HepG2 (cell line): ENCODE results near the gene DNMT3B. TPM values are rescaled to one million over a fixed set of nuclear protein-coding genes. Genes with fewer than 3 reads are reported as not detected.
A peak's percentile ranks its signal among the peaks of the same experiment; 100 is the strongest.

Experiments used
- ATAC-seq: fragments of 200-7000 bp; cut with Tn5 transposase; 3 replicates; pipeline ENCODE4 v1.9.1; 2020; ENCODE audit warnings: mild to moderate bottlenecking, moderate library complexity
- BruUV-seq: library from RNA; stranded (reverse); fragments of 400-500 nt; replicated peaks from 2 replicates; lab custom pipeline; 2021; lab: Mats Ljungman, UMichigan
- CTCF ChIA-PET: fragments of 300-600 bp; formaldehyde crosslinking; extraction: SDS; loops from one replicate; lab custom pipeline; 2021; ENCODE audit warnings: low total read pairs, inconsistent platforms, low intra/inter-chr PET ratio; lab: Yijun Ruan, JAX
- POLR2A ChIA-PET: fragments of 350-600 bp; sonication (Branson Sonifier 250); formaldehyde crosslinking; loops from one replicate; lab custom pipeline; 2020; ENCODE audit warnings: antibody characterized with exemption, inconsistent platforms; lab: Yijun Ruan, JAX
- DNase-seq: peaks from one replicate; pipeline ENCODE4 v3.0.0-alpha.2; 2015; ENCODE audit warnings: low spot score
- FAIRE-seq: peaks from 3 replicates; lab custom pipeline; 2011; peaks lifted over from hg19 to GRCh38; lab: Jason Lieb, UNC
- H2AFZ ChIP-seq: one replicate; pipeline ENCODE4 v1.6.1; 2011; ENCODE audit warnings: low read length, inconsistent platforms
- H3K27ac ChIP-seq: fragments of 300-600 bp; 3 replicates; pipeline ENCODE4 v1.8.0; 2011; ENCODE audit warnings: mixed run types, mild to moderate bottlenecking, mixed read lengths, low read length, inconsistent platforms; ENCODE audit not compliant: insufficient read depth; ENCODE audit errors: extremely low read length
- H3K27me3 ChIP-seq, 2 experiments: fragments of 200-600 bp in 1 of 2; 2 replicates in 1 of 2; 3 replicates in 1 of 2; pipeline versions ENCODE4 v1.6.0 to v1.8.0; 2011; ENCODE audit warnings: low read length in 2 of 2, mild to moderate bottlenecking in 2 of 2, moderate library complexity in 2 of 2, inconsistent platforms in 1 of 2; ENCODE audit not compliant: insufficient read depth in 2 of 2, control insufficient read depth in 1 of 2
- H3K36me3 ChIP-seq, 2 experiments: fragments of 200-600 bp in 1 of 2; replicated peaks in 1 of 2; 2 replicates in 1 of 2; 3 replicates in 1 of 2; pipeline versions ENCODE4 v1.5.1 to v1.8.0; 2011; ENCODE audit warnings: low read length in 2 of 2, inconsistent platforms in 1 of 2; ENCODE audit not compliant: insufficient read depth in 2 of 2, control insufficient read depth in 1 of 2
- H3K4me1 ChIP-seq: 2 replicates; pipeline ENCODE4 v1.5.1; 2012; ENCODE audit warnings: low read length, inconsistent platforms; ENCODE audit not compliant: insufficient read depth
- H3K4me2 ChIP-seq: 2 replicates; pipeline ENCODE4 v1.6.0; 2011; ENCODE audit warnings: low read depth, low read length, inconsistent platforms
- H3K4me3 ChIP-seq, 3 experiments: fragments of 200-600 bp in 1 of 3; sonication (generic), shearing (Covaris generic) in 1 of 3; replicated peaks in 1 of 3; 2 replicates each; pipeline ENCODE4 v1.5.1; 2011 to 2016; ENCODE audit warnings: low read length in 3 of 3, inconsistent platforms in 2 of 3, low read depth in 2 of 3, mild to moderate bottlenecking in 2 of 3, control low read depth in 1 of 3, mixed read lengths in 1 of 3; ENCODE audit not compliant: insufficient read depth in 1 of 3
- H3K79me2 ChIP-seq: one replicate; pipeline ENCODE4 v1.6.1; 2011; ENCODE audit warnings: low read length, inconsistent platforms; ENCODE audit not compliant: insufficient read depth
- H3K9ac ChIP-seq: 2 replicates; pipeline ENCODE4 v1.6.0; 2011; ENCODE audit warnings: mild to moderate bottlenecking, low read depth, low read length, inconsistent platforms; ENCODE audit not compliant: insufficient read depth
- H3K9me3 ChIP-seq: 2 replicates; pipeline ENCODE4 v1.5.1; 2012; ENCODE audit warnings: mild to moderate bottlenecking, low read length
- H4K20me1 ChIP-seq: 2 replicates; pipeline ENCODE4 v1.6.0; 2011; ENCODE audit warnings: inconsistent platforms, mild to moderate bottlenecking, low read length, moderate library complexity; ENCODE audit not compliant: insufficient read depth
- CCDC6 ChIP-seq: sonication (generic); formaldehyde crosslinking; IDR thresholded peaks from 2 replicates; pipeline ENCODE4 v1.8.1; 2022; ENCODE audit warnings: mild to moderate bottlenecking, missing genetic modification reagents, moderate library complexity
- EP300 ChIP-seq, 3 experiments: sonication (generic) in 1 of 3; formaldehyde crosslinking in 1 of 3; IDR thresholded peaks; 2 replicates each; pipeline versions ENCODE4 v1.5.1 to v1.6.1; 2011 to 2020; ENCODE audit warnings: low read depth in 2 of 3, low read length in 2 of 3, borderline replicate concordance in 1 of 3, improper control_type of control experiment in 1 of 3, mild to moderate bottlenecking in 1 of 3, missing genetic modification reagents in 1 of 3, moderate library complexity in 1 of 3
- FOSL2 ChIP-seq: sonication (generic); formaldehyde crosslinking; IDR thresholded peaks from 2 replicates; pipeline ENCODE4 v1.4.0; 2020; ENCODE audit warnings: missing genetic modification reagents
- MAFF ChIP-seq: IDR thresholded peaks from 2 replicates; pipeline ENCODE4 v1.6.1; 2011; ENCODE audit warnings: low read depth, low read length, improper control_type of control experiment
- MAFG ChIP-seq: sonication (generic); formaldehyde crosslinking; IDR thresholded peaks from 2 replicates; pipeline ENCODE4 v1.5.1; 2020; ENCODE audit warnings: mild to moderate bottlenecking, missing genetic modification reagents
- MAFK ChIP-seq, 2 experiments: IDR thresholded peaks in 1 of 2; conservative IDR thresholded peaks in 1 of 2; 2 replicates each; pipeline ENCODE4 v1.6.1; 2011; ENCODE audit warnings: improper control_type of control experiment in 2 of 2, low read length in 2 of 2
- NFE2L2 ChIP-seq: fragments of 150-350 bp; IDR thresholded peaks from 2 replicates; pipeline ENCODE4 v1.6.1; 2014; ENCODE audit warnings: low read length
- PRMT3 ChIP-seq: sonication (generic); formaldehyde crosslinking; IDR thresholded peaks from 2 replicates; pipeline ENCODE4 v1.8.1; 2022; ENCODE audit warnings: low read depth, mild to moderate bottlenecking, moderate library complexity, missing genetic modification reagents, borderline replicate concordance
- ZMYM3 ChIP-seq: sonication (generic); formaldehyde crosslinking; IDR thresholded peaks from 2 replicates; pipeline ENCODE4 v1.5.1; 2020; ENCODE audit warnings: mild to moderate bottlenecking, missing genetic modification reagents
- ZNF577 ChIP-seq: sonication (generic); formaldehyde crosslinking; IDR thresholded peaks from 2 replicates; pipeline ENCODE4 v1.4.0; 2020; ENCODE audit warnings: mild to moderate bottlenecking, low read depth, missing genetic modification reagents, borderline replicate concordance
- ZNF720 ChIP-seq: sonication (generic); formaldehyde crosslinking; IDR thresholded peaks from 2 replicates; pipeline ENCODE4 v1.4.0; 2020; ENCODE audit warnings: missing genetic modification reagents
- ZNF766 ChIP-seq: sonication (generic); formaldehyde crosslinking; IDR thresholded peaks from 2 replicates; pipeline ENCODE4 v1.5.0; 2020; ENCODE audit warnings: missing genetic modification reagents, borderline replicate concordance
- ZNF768 ChIP-seq: sonication (generic); formaldehyde crosslinking; IDR thresholded peaks from 2 replicates; pipeline ENCODE4 v1.4.0; 2020; ENCODE audit warnings: missing genetic modification reagents
- WGBS: methylation state at CpG from one replicate; pipeline ENCODE4 v1.1.6; 2017; ENCODE audit warnings: low lambda C conversion rate; 5-methylcytosine and 5-hydroxymethylcytosine counted together
- in situ Hi-C: cut with HindIII; loops from 2 replicates; pipeline ENCODE4 v1.10.0; 2017; ENCODE audit warnings: low pct_unique_long_range_greater_than_20kb; ENCODE audit not compliant: extremely low pct_ligation_motif_present
- intact Hi-C: fragments of 100-400 bp; cut with micrococcal nuclease; formaldehyde crosslinking; loops from one replicate; pipeline ENCODE4 v1.10.0; 2022; ENCODE audit not compliant: unreplicated experiment
- polyA plus RNA-seq, 8 experiments: library from polyadenylated mRNA; depleted of rRNA in 3 of 8; stranded (reverse) in 7 of 8; unstranded in 1 of 8; fragments of >200 nt; fragmentation: Illumina TruSeq in 4 of 8; extraction: Trizol in 4 of 8; gene quantifications; 2 replicates each; pipeline versions ENCODE4 v1.2.1 to v1.2.3, GENCODE V29; 2011 to 2016; ENCODE audit warnings: low read depth in 4 of 8, missing spikeins in 1 of 8, mixed read lengths in 1 of 8; ENCODE audit not compliant: insufficient read depth in 1 of 8
- total RNA-seq, 5 experiments: library from RNA; depleted of rRNA; stranded (reverse); fragments of >200 nt; fragmentation: Illumina TruSeq; extraction: Trizol; gene quantifications; 2 replicates each; pipeline ENCODE4 v1.2.3, GENCODE V29; 2016; ENCODE audit warnings: low read depth in 1 of 5
- TF ChIP-seq, protein P1 (sequence below): sonication (generic); formaldehyde crosslinking; IDR thresholded peaks from 2 replicates; pipeline ENCODE4 v1.5.0; 2020; ENCODE audit warnings: mild to moderate bottlenecking, missing genetic modification reagents, borderline replicate concordance

Gene DNMT3B
- total and polyA plus RNA-seq, 2 of the 13 experiments (the other 11 are each of a cell fraction or from before 2014, with no cell fraction given), result 3.8 to 13.9 TPM

DNA sequence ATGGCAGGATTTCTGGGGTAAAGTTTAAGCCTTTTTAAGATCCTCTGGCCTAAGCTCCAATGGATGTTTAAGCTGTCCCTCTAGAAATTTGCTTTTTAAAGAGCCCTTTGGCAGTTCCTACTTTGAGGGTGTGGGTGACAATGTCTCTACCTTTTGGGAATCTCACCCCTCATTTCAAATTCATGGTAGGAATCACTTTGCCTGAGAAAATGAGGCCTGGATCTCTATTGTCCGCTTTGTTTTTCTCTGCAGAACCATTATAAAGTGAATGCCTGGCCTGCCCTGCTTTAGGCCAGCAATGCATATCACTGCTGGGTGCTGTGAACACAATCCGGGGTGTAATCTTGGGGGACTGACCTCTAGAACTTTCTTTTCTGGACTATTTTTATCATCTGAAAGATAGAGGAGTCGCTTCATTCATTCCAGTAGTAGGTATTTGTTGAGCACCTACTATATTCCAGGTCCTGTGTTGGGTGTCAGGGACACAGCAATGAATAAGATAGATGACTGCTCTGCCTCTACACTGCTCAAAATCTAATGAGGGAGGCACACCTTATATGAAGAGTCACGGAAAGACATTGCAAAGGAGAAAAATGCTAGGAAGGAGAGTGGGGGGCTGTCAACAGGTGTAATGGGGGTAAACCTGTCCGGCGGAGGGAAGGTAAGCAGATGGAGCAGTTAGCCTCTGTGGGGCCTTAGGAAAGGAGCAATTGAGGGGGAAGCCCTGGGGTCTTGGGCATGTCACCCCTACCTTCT, 10.3 kb upstream of the DNMT3B start (continued):
- TF ChIP-seq, protein P1, sequence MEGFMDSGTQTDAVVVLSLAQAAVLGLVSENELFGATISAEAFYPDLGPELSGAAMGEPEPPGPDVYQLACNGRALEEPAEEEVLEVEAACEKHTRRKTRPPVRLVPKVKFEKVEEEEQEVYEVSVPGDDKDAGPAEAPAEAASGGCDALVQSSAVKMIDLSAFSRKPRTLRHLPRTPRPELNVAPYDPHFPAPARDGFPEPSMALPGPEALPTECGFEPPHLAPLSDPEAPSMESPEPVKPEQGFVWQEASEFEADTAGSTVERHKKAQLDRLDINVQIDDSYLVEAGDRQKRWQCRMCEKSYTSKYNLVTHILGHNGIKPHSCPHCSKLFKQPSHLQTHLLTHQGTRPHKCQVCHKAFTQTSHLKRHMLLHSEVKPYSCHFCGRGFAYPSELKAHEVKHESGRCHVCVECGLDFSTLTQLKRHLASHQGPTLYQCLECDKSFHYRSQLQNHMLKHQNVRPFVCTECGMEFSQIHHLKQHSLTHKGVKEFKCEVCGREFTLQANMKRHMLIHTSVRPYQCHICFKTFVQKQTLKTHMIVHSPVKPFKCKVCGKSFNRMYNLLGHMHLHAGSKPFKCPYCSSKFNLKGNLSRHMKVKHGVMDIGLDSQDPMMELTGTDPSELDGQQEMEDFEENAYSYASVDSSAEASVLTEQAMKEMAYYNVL (CRISPR knock-in tag), result no peak

- no TSS peak for BruUV-seq
- H3K4me1 ChIP-seq, result peaks cover 10% of the 10 kb centered on the region
- POLR2A ChIA-PET, result no interaction called here
- intact Hi-C loops, result no loop called here
- TF ChIP-seq CCDC6 (0 out of 2 replicates have a peak, but pooled peaks have one; percentile 32), ZNF577 (no peak), PRMT3 (CRISPR knock-in tag) (0 out of 2 replicates have a peak, but pooled peaks have one; percentile 28), ZNF768 (peak; percentile 40; the same call in 1 of the 2 replicates), MAFK (conservative IDR thresholded peaks at IDR 0.05 in 1 of 2, IDR thresholded peaks at IDR 0.05 in 1 of 2; ENCODE audit: low read length in 2 of 2) (peak; percentile 97), ZNF766 (CRISPR knock-in tag) (no peak), MAFG (peak; percentile 63), ZMYM3 (CRISPR knock-in tag) (0 out of 2 replicates have a peak, but pooled peaks have one; percentile 38), EP300 (IDR thresholded peaks at IDR 0.05; ENCODE audit: low read depth in 2 of 2, low read length in 2 of 2) (0 out of 4 replicates have a peak, but pooled peaks of 1 of the 2 experiments have one; percentile 4), EP300 (CRISPR knock-in tag; IDR thresholded peaks at IDR 0.05; ENCODE audit: borderline replicate concordance) (no peak), MAFF (peak; percentile 96), ZNF720 (CRISPR knock-in tag) (no peak), NFE2L2 (peak; percentile 34; the same call in 1 of the 2 replicates), FOSL2 (peak; percentile 68)
- TF ChIP-seq, all 625 proteins: peak for 10
- Histone ChIP-seq H3K9ac (no peak overlapping the region), H3K9me3 (no peaks in the 10 kb centered on the region), H3K36me3 (no peaks in the 10 kb centered on the region), H3K27ac (no peak overlapping the region), H2AFZ (no peak overlapping the region), H3K79me2 (no peaks in the 10 kb centered on the region), H4K20me1 (no peaks in the 10 kb centered on the region), H3K4me3 (no peak overlapping the region), H3K27me3 (0 out of 5 replicates have a peak, but pooled peaks cover 0 to 4% of the 10 kb centered on the region in 2 experiments), H3K4me2 (no peak overlapping the region)
- FAIRE-seq, result no peak
- CTCF ChIA-PET, result no interaction called here
- 11% methylated on average over 10 of the region's 10 CpGs for WGBS
- no peak for DNase-seq
- ATAC-seq, result peak; percentile 32
- in situ Hi-C loops, result loop anchor here (25.0 kb wide), 1 partner anchor 240 kb away; no protein-coding TSS in a partner anchor
These were observed 9.5 kb upstream of the DNMT3B start for GRCh38 chr20:32752458-32753250.
